ENCODE data around the gene FAM209B. TPM values are rescaled to one million over a fixed set of nuclear protein-coding genes. Genes with fewer than 3 reads are reported as not detected.
"Not testable (repeated sequence)": the region's sequence is repeated elsewhere in the genome, so short reads cannot be mapped to it uniquely, and the experiment has no call there.

Gene FAM209B
- total RNA-seq, 1 donor, result 0.52 TPM

DNA sequence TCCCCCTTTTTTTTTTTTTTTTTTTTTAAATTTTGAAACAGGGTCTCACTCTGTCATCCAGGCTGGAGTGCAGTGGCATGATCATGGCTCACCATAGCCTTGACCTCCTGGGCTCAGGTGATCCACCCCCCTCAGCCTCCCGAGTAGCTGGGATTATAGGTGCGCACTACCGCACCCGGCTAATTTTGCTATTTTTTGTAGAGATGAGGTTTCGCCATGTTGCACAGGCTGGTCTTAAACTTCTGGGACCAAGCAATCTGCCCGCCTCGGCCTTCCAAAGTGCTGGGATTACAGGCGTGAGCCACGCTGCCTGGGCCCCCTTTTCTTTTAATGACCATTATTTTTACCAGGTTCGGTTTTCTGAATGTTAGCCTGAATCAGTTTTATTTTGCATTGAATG, 13.5 kb upstream of the FAM209B start:
- H3K9me3 ChIP-seq (ENCODE audit: low read depth, low read length), result no peaks in the 10 kb centered on the region
- no peaks in the 10 kb centered on the region for H3K27me3 ChIP-seq (ENCODE audit: insufficient read depth, low read length)
- no peak overlapping the region for H3K4me3 ChIP-seq (ENCODE audit: low read length)
- no peaks in the 10 kb centered on the region for H3K4me1 ChIP-seq (ENCODE audit: insufficient read depth, low read length)

DNA sequence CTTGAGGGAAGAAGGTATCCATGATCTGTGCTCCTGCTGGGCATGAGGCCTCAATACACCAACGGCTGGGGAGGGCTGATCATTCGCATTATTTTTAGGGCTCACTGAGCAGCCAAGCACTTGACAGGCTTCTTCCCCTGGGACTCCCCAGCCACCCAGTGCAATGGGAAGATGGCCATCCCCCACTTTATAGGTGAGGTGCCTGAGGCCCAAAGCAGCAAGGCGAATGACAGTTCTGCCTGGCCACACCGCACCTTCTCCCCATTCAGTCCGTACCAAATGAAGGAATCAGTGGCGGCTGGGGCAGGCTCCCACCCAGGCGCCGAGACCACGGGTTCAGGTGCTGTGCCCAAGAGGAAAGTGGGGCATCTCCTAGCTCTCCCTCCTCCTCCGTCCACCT, 12.9 kb upstream of the FAM209B start:
- H3K4me1 ChIP-seq (ENCODE audit: insufficient read depth, low read length), result no peaks in the 10 kb centered on the region
- no peaks in the 10 kb centered on the region for H3K9me3 ChIP-seq (ENCODE audit: low read depth, low read length)
- H3K4me3 ChIP-seq (ENCODE audit: low read length), result no peak overlapping the region

DNA sequence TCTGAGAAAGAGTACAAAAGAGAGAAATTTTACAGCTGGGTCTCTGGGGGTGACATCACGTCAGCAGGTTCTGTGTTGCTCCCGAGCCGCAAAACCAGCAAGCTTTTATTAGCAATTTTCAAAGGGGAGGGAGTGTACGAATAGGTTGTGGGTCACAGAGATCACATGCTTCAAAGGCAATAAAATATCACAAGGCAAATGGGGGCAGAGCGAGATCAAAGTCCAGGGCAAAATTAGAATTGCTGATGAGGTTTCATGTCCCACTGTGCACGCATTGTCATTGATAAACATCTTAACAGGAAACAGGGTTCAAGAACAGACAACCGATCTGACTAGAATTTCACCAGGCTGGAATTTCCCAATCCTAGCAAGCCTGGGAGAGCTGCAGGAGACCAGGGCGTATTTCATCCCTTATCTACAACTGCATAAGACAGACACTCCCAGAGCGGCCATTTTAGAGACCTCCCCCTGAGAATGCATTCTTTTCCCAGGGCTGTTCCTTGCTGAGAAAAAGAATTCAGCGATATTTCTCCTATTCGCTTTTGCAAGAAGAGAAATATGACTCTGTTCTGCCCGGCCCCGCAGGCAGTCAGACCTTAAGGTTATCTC, 12.2 kb upstream of the FAM209B start:
- not testable (repeated sequence) for H3K27me3 ChIP-seq (ENCODE audit: insufficient read depth, low read length); H3K4me1 ChIP-seq (ENCODE audit: insufficient read depth, low read length); H3K4me3 ChIP-seq (ENCODE audit: low read length); H3K9me3 ChIP-seq (ENCODE audit: low read depth, low read length)

More for the DNA sequence above, 12.9 kb upstream of the FAM209B start:
- no peaks in the 10 kb centered on the region for H3K27me3 ChIP-seq (ENCODE audit: insufficient read depth, low read length)

DNA sequence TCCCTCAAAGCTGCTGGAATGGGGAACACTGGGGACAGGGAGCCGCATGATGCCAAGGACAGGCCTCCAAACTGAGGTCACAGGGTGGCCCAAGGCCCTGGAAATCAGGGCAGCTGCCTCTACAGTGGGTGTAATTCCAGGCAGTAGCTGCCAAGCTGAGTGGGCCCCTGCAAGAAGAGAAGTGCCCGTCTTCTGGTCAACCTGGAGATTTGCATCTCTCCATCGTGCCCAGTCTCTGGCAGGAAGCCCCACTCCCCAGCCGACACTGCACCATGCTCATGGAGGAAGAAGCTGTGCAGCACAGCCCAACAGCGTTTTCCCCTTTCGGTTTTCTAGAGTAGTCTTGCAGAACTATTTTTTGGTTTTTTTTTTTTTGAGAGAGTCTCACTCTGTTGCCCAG, 10.7 kb upstream of the FAM209B start:
- no peak overlapping the region for H3K4me3 ChIP-seq (ENCODE audit: low read length)
- no peaks in the 10 kb centered on the region for H3K4me1 ChIP-seq (ENCODE audit: insufficient read depth, low read length)
- H3K27me3 ChIP-seq (ENCODE audit: insufficient read depth, low read length), result no peaks in the 10 kb centered on the region
- no peaks in the 10 kb centered on the region for H3K9me3 ChIP-seq (ENCODE audit: low read depth, low read length)

DNA sequence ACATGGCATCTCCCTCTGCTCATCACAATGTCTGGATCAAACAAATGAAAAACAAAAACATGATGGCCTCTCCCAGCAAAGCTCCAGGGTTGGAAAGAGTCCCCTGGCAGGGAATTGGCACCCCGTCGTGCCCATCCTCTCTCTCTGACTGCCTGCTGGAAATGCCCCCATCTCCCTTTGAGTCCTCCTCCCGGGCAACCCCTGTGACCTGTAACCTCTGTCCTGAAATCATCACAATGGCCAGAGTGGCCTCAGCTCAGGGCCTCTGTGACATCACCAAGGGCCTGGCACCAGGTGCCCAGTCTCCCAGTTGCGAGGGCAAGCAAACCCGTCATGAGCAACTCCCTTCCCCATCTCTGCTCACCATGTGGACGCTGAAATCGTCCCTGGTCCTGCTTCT, 8.6 kb upstream of the FAM209B start, which contains the start of gene FAM209A:
Gene FAM209A, plus strand, starts transcription at position 301 of the 400 bp plus-strand sequence. Its CDS starts 65 bp downstream, at position 366.
- H3K4me1 ChIP-seq (ENCODE audit: insufficient read depth, low read length); H3K4me3 ChIP-seq (ENCODE audit: low read length); H3K9me3 ChIP-seq (ENCODE audit: low read depth, low read length); H3K27me3 ChIP-seq (ENCODE audit: insufficient read depth, low read length): not testable (repeated sequence)

DNA sequence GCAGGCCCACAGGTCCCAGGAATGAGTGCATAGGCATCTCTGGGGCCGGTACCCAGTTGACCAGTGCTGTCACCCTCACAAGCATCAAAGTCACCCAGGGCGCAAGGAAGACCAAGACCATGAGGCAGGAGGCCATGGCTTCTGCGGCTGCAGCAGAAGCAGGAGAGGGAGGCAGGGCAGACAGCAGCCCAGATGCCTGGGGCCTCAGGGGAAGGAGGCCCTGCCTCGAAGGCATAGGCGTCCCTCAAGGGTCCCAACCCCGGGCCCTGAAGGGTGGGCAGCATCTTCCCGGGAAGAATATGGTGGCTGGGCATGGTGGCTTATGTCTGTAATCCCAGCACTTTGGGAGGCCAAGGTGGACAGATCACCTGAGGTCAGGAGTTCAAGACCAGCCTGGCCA, 5.5 kb upstream of the FAM209B start:
- no peaks in the 10 kb centered on the region for H3K27me3 ChIP-seq (ENCODE audit: insufficient read depth, low read length)
- H3K4me1 ChIP-seq (ENCODE audit: insufficient read depth, low read length), result no peaks in the 10 kb centered on the region
- no peaks in the 10 kb centered on the region for H3K9me3 ChIP-seq (ENCODE audit: low read depth, low read length)

DNA sequence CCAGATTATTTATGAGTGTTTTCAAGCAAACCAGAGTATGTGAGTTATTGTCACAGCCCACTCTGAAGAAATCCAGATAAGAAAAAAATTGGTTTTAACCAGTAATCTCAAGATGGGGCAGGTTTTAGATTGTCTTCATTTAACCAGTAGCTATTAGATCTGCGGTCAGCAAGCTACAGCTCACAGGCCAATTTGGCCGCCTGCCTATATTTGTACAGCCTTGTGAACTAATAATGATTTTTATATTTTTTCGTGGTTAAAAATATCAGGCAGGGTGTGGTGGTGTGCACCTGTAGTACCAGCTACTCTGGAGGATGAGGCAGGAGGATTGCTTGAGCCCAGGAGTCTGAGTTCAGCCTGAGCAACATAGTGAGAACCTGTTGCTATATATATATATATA, 5.0 kb downstream of the FAM209B start:
- Histone ChIP-seq H3K9me3 (ENCODE audit: low read depth, low read length) (no peaks in the 10 kb centered on the region), H3K4me3 (ENCODE audit: low read length) (no peak overlapping the region), H3K27me3 (ENCODE audit: insufficient read depth, low read length) (no peaks in the 10 kb centered on the region), H3K4me1 (ENCODE audit: insufficient read depth, low read length) (no peaks in the 10 kb centered on the region)

More for the DNA sequence above, 5.5 kb upstream of the FAM209B start:
- H3K4me3 ChIP-seq (ENCODE audit: low read length), result no peak overlapping the region

DNA sequence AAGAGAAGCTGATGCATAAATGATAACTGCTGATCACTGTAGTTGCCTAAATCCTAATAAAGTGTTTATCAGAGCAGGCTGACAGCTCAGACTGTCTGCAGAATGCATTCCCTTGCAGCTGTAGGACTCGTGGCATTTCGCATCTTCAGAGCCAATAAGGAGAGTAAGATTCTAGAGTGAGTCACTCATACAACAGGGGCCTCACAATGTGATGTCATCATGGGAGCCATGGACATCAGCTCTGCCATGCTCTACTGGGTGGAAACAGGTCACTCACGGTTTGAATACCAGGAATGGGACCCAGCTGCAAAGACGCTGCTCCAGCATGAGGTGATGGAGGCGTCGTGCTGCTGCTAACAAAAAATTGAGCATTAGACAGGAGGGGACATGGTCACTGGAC, 7.4 kb downstream of the FAM209B start:
- no peaks in the 10 kb centered on the region for H3K4me1 ChIP-seq (ENCODE audit: insufficient read depth, low read length)
- H3K4me3 ChIP-seq (ENCODE audit: low read length), result no peak overlapping the region
- H3K9me3 ChIP-seq (ENCODE audit: low read depth, low read length), result no peaks in the 10 kb centered on the region
- no peaks in the 10 kb centered on the region for H3K27me3 ChIP-seq (ENCODE audit: insufficient read depth, low read length)

DNA sequence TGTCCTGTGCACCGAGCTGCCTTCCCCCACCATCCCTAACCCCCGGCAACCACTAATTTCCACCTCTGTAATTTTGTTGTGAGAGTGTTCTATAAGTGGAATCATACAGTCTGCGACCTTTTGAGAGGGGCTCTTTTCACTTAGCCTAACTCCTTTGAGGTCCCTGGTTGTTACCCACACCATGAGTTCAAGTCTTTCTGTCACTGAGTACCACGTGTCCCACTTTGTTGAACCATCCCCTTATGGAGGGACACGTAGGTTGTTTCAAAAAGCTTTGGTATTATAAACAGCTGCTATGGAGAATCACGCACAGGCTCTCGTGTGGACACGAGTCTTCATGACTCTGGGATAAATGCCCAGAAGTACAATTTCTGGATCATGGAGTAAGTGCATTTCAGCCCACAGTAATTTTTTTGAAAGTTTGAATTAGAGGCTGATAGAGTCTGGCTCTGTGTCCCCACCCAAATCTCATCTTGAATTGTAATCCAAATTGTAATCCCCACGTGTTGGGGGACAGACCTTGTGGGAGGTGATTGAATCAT, 9.5 kb downstream of the FAM209B start:
- no peaks in the 10 kb centered on the region for H3K4me1 ChIP-seq (ENCODE audit: insufficient read depth, low read length)
- H3K9me3 ChIP-seq (ENCODE audit: low read depth, low read length), result no peaks in the 10 kb centered on the region
- no peaks in the 10 kb centered on the region for H3K27me3 ChIP-seq (ENCODE audit: insufficient read depth, low read length)
- no peak overlapping the region for H3K4me3 ChIP-seq (ENCODE audit: low read length)

DNA sequence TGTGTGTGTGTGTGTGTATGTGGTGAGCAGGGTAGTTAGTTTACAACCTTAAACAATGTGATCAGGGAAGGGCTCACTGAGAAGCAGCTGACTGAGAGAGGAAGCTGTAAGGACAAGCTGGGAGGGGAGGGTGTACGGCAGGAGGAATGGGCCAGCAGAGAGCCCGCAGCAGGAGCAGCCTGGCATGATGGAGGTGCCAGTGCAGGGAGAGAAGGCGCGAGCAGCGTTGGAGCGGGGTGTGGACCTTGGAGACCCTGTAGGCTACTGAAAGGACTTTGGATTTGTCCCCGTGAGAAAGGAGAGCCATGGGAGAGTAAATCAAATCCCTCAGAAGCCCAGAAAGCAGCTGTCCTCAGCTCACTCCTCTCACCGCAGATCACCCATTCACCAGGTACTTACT, 18.5 kb downstream of the FAM209B start:
- no peaks in the 10 kb centered on the region for H3K9me3 ChIP-seq (ENCODE audit: low read depth, low read length)
- H3K27me3 ChIP-seq (ENCODE audit: insufficient read depth, low read length), result no peaks in the 10 kb centered on the region
- peaks cover 16% of the 10 kb centered on the region for H3K4me1 ChIP-seq (ENCODE audit: insufficient read depth, low read length)
- no peak overlapping the region for H3K4me3 ChIP-seq (ENCODE audit: low read length)

DNA sequence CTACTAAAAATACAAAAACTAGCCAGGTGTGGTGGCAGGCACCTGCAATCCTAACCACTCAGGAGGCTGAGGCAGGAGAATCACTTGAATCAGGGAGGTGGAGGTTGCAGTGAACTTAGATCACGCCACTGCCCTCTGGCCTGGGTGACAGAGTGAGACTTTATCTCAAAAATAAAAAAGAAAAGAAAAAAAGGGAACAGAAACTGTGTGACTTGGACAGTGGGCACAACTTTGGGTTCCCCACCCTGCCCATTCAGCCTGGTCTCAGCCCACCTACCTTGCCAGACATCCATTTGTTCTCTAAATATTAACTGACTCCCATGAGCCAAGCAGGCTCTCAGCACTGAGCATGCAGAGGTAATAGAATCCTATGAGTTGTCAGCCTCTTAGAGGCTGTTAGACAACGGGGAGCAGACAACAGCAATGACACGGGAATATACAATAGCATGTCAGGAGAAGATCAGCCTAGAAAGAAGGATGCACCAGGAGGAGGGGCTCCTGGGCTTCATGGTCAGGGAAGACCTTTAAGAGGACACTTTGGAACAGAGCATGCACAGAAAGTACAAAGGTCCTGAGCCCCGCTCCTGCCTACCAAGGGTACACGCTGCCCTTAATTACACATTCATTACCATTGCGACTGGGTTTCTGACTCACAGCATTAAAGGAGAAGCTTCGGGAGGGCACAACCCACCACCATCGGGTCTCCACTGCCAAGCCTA, 20.0 kb downstream of the FAM209B start:
- Histone ChIP-seq H3K27me3 (ENCODE audit: insufficient read depth, low read length) (no peaks in the 10 kb centered on the region), H3K4me3 (ENCODE audit: low read length) (no peak overlapping the region), H3K9me3 (ENCODE audit: low read depth, low read length) (no peaks in the 10 kb centered on the region), H3K4me1 (ENCODE audit: insufficient read depth, low read length) (peaks cover 16% of the 10 kb centered on the region)

DNA sequence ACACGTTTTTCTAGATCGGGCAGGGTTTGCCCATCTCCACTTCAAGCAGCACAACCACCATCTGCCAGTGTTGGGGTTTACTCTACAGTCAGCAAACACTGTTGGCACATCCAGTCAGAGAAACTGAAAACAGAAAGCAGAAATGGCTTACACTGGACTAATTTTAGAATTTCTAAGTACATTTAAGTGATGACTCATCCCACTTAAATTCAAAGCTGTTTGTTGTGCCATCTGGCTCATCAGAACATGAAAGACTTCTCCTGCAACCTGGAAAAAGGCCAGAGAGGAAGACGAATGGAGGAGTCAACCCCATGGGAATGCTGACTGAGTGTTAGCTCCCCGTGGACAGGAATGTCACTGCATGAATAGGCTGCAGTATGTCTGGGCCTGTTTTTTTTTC, 21.8 kb downstream of the FAM209B start:
- Histone ChIP-seq H3K4me1 (ENCODE audit: insufficient read depth, low read length) (peaks cover 16% of the 10 kb centered on the region), H3K27me3 (ENCODE audit: insufficient read depth, low read length) (no peaks in the 10 kb centered on the region), H3K4me3 (ENCODE audit: low read length) (no peak overlapping the region), H3K9me3 (ENCODE audit: low read depth, low read length) (no peaks in the 10 kb centered on the region)

DNA sequence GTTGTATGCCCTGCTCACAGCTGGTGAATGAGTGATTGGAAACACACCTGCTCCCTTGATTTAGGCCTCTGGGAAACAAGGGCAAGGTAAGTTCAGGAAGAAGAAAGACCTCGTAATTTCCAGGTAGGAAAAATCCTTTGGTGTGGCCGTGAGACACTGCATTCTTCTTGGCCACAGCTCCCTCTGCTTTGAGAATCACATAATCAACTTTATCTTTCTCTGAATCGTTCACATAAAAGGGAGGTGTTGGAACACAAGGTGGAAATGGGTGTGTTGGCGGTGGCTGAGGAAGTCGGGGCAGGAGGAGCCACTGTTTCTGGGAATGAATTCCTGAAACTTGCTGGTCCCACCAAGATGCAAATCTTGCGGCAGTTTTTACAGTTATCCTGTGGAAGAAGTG, 25.9 kb downstream of the FAM209B start:
- H3K27me3 ChIP-seq (ENCODE audit: insufficient read depth, low read length), result no peaks in the 10 kb centered on the region
- H3K9me3 ChIP-seq (ENCODE audit: low read depth, low read length), result no peaks in the 10 kb centered on the region
- H3K4me1 ChIP-seq (ENCODE audit: insufficient read depth, low read length), result peaks cover 16% of the 10 kb centered on the region
- H3K4me3 ChIP-seq (ENCODE audit: low read length), result no peak overlapping the region

DNA sequence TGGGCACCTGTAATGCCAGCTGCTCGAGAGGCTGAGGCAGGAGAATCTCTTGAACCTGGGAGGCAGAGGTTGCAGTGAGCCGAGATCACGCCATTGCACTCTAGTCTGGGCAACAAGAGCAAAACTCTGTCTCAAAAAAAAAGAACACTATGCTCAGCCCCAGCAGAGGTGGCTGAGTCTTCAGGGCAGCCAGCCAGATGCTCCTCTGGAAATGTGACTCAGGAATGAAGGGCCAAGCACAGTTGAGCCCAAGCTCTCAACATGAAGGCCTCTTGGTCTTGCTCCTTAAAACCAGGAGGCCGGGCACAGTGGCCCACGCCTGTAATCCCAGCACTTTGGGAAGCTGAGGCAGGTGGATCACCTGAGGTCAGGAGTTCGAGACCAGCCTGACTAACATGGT, 31.5 kb downstream of the FAM209B start:
- not testable (repeated sequence) for H3K27me3 ChIP-seq (ENCODE audit: insufficient read depth, low read length); H3K9me3 ChIP-seq (ENCODE audit: low read depth, low read length); H3K4me1 ChIP-seq (ENCODE audit: insufficient read depth, low read length); H3K4me3 ChIP-seq (ENCODE audit: low read length)

DNA sequence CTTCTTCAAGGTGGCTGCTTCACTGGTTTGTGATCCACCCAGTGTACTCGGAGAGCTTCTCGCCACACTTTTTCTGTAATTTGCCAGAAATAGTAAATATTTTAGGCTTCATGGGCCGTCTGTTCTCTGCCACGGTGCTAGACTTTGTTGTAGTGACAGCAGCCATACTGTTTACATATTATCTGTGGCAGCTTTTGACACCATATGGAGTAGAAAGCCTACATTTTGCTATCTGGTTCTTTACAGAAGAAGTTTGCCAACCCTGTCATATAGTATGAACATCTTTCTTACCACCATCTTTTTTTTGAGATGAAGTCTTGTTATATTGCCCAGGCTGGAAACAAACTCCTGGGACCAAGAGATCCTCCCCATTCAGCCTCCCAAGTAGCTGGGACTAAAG, 32.5 kb downstream of the FAM209B start:
- Histone ChIP-seq H3K9me3 (ENCODE audit: low read depth, low read length) (no peaks in the 10 kb centered on the region), H3K27me3 (ENCODE audit: insufficient read depth, low read length) (no peaks in the 10 kb centered on the region), H3K4me1 (ENCODE audit: insufficient read depth, low read length) (no peaks in the 10 kb centered on the region)

DNA sequence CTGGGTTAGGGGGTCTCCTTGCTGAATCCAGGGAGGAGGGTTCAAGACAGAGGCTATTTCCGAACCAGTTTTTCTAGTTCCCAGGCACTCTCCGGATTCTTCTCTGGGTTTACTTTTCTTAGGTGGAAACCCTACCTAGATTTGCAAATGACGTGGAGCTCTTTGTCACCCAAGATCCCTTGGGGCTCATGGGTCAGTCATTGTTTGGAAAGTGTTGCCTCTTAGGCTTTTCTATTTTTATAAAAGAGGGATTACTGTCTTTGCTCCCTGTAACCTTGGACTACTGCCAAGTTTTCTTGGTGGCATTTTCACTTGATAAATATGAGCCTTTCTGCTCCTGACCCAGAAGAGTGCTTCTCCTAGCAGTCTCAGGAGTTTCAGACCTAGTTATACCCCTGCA, 33.6 kb downstream of the FAM209B start:
- Histone ChIP-seq H3K9me3 (ENCODE audit: low read depth, low read length) (no peaks in the 10 kb centered on the region), H3K4me3 (ENCODE audit: low read length) (no peak overlapping the region), H3K4me1 (ENCODE audit: insufficient read depth, low read length) (no peaks in the 10 kb centered on the region), H3K27me3 (ENCODE audit: insufficient read depth, low read length) (no peaks in the 10 kb centered on the region)

More for the DNA sequence above, 32.5 kb downstream of the FAM209B start:
- no peak overlapping the region for H3K4me3 ChIP-seq (ENCODE audit: low read length)

Data from mononuclear cell (primary cell).